ENCODE measurements around the gene RSPH9.

Gene RSPH9

GRCh38 chr6:43666196-43666920 is 21.5 kb downstream of the RSPH9 start:
- peaks cover 23% of the 10 kb centered on the region for H3K4me1 ChIP-seq (ENCODE audit: control insufficient read depth, insufficient read depth, low read length)
- no peak overlapping the region for H3K9ac ChIP-seq (ENCODE audit: low read length)
- H3K4me3 ChIP-seq (ENCODE audit: low read length): no peak overlapping the region
- peaks cover 8% of the 10 kb centered on the region for H3K36me3 ChIP-seq (ENCODE audit: control insufficient read depth, insufficient read depth, low read length)
- H3K27ac ChIP-seq (ENCODE audit: low read depth, low read length): no peak overlapping the region
- H3K27me3 ChIP-seq (ENCODE audit: control insufficient read depth, insufficient read depth, low read length): peaks cover 1% of the 10 kb centered on the region

- Histone ChIP-seq H3K9ac (ENCODE audit: low read length) (no peak overlapping the region), H3K4me1 (ENCODE audit: control insufficient read depth, insufficient read depth, low read length) (peaks cover 23% of the 10 kb centered on the region), H3K27ac (ENCODE audit: low read depth, low read length) (no peak overlapping the region), H3K36me3 (ENCODE audit: control insufficient read depth, insufficient read depth, low read length) (peaks cover 11% of the 10 kb centered on the region), H3K4me3 (ENCODE audit: low read length) (no peak overlapping the region), H3K27me3 (ENCODE audit: control insufficient read depth, insufficient read depth, low read length) (peaks cover 1% of the 10 kb centered on the region)
These were observed 22.7 kb downstream of the RSPH9 start for GRCh38 chr6:43667245-43668150.

GRCh38 chr6:43668151-43669028 is 23.6 kb downstream of the RSPH9 start:
- Histone ChIP-seq H3K27me3 (ENCODE audit: control insufficient read depth, insufficient read depth, low read length) (peaks cover 1% of the 10 kb centered on the region), H3K27ac (ENCODE audit: low read depth, low read length) (no peak overlapping the region), H3K9ac (ENCODE audit: low read length) (no peak overlapping the region), H3K4me3 (ENCODE audit: low read length) (no peak overlapping the region), H3K36me3 (ENCODE audit: control insufficient read depth, insufficient read depth, low read length) (peaks cover 11% of the 10 kb centered on the region), H3K4me1 (ENCODE audit: control insufficient read depth, insufficient read depth, low read length) (peaks cover 23% of the 10 kb centered on the region)

GRCh38 chr6:43669050-43669921 is 24.4 kb downstream of the RSPH9 start:
- Histone ChIP-seq H3K27me3 (ENCODE audit: control insufficient read depth, insufficient read depth, low read length) (peaks cover 1% of the 10 kb centered on the region), H3K36me3 (ENCODE audit: control insufficient read depth, insufficient read depth, low read length) (peaks cover 17% of the 10 kb centered on the region), H3K27ac (ENCODE audit: low read depth, low read length) (peak overlapping the region; percentile 53), H3K9ac (ENCODE audit: low read length) (no peak overlapping the region), H3K4me3 (ENCODE audit: low read length) (no peak overlapping the region), H3K4me1 (ENCODE audit: control insufficient read depth, insufficient read depth, low read length) (peaks cover 23% of the 10 kb centered on the region)

GRCh38 chr6:43669922-43670622 is 25.2 kb downstream of the RSPH9 start:
- peak overlapping the region; percentile 53 for H3K27ac ChIP-seq (ENCODE audit: low read depth, low read length)
- H3K36me3 ChIP-seq (ENCODE audit: control insufficient read depth, insufficient read depth, low read length): peaks cover 25% of the 10 kb centered on the region
- H3K27me3 ChIP-seq (ENCODE audit: control insufficient read depth, insufficient read depth, low read length): peaks cover 1% of the 10 kb centered on the region
- H3K9ac ChIP-seq (ENCODE audit: low read length): no peak overlapping the region
- H3K4me3 ChIP-seq (ENCODE audit: low read length): no peak overlapping the region
- peaks cover 23% of the 10 kb centered on the region for H3K4me1 ChIP-seq (ENCODE audit: control insufficient read depth, insufficient read depth, low read length)

GRCh38 chr6:43670623-43670986 is 25.8 kb downstream of the RSPH9 start:
- peaks cover 23% of the 10 kb centered on the region for H3K4me1 ChIP-seq (ENCODE audit: control insufficient read depth, insufficient read depth, low read length)

GRCh38 chr6:43671011-43671800 is 26.4 kb downstream of the RSPH9 start:
- H3K36me3 ChIP-seq (ENCODE audit: control insufficient read depth, insufficient read depth, low read length): peaks cover 32% of the 10 kb centered on the region
- no peaks in the 10 kb centered on the region for H3K27me3 ChIP-seq (ENCODE audit: control insufficient read depth, insufficient read depth, low read length)
- H3K4me3 ChIP-seq (ENCODE audit: low read length): no peak overlapping the region
- no peak overlapping the region for H3K9ac ChIP-seq (ENCODE audit: low read length)
- peaks cover 23% of the 10 kb centered on the region for H3K4me1 ChIP-seq (ENCODE audit: control insufficient read depth, insufficient read depth, low read length)
- H3K27ac ChIP-seq (ENCODE audit: low read depth, low read length): no peak overlapping the region

More at GRCh38 chr6:43670623-43670986, 25.8 kb downstream of the RSPH9 start:
- Histone ChIP-seq H3K27me3 (ENCODE audit: control insufficient read depth, insufficient read depth, low read length) (peaks cover 1% of the 10 kb centered on the region), H3K36me3 (ENCODE audit: control insufficient read depth, insufficient read depth, low read length) (peaks cover 30% of the 10 kb centered on the region), H3K4me3 (ENCODE audit: low read length) (no peak overlapping the region), H3K9ac (ENCODE audit: low read length) (no peak overlapping the region), H3K27ac (ENCODE audit: low read depth, low read length) (no peak overlapping the region)

GRCh38 chr6:43671801-43672690 is 27.2 kb downstream of the RSPH9 start:
- no peak overlapping the region for H3K9ac ChIP-seq (ENCODE audit: low read length)
- H3K36me3 ChIP-seq (ENCODE audit: control insufficient read depth, insufficient read depth, low read length): peaks cover 40% of the 10 kb centered on the region
- H3K4me3 ChIP-seq (ENCODE audit: low read length): no peak overlapping the region
- H3K4me1 ChIP-seq (ENCODE audit: control insufficient read depth, insufficient read depth, low read length): peaks cover 23% of the 10 kb centered on the region
- no peaks in the 10 kb centered on the region for H3K27me3 ChIP-seq (ENCODE audit: control insufficient read depth, insufficient read depth, low read length)
- H3K27ac ChIP-seq (ENCODE audit: low read depth, low read length): no peak overlapping the region

- peaks cover 11% of the 10 kb centered on the region for H3K4me1 ChIP-seq (ENCODE audit: control insufficient read depth, insufficient read depth, low read length)
- peaks cover 44% of the 10 kb centered on the region for H3K36me3 ChIP-seq (ENCODE audit: control insufficient read depth, insufficient read depth, low read length)
- H3K27me3 ChIP-seq (ENCODE audit: control insufficient read depth, insufficient read depth, low read length): no peaks in the 10 kb centered on the region
- no peak overlapping the region for H3K27ac ChIP-seq (ENCODE audit: low read depth, low read length)
- H3K4me3 ChIP-seq (ENCODE audit: low read length): no peak overlapping the region
- H3K9ac ChIP-seq (ENCODE audit: low read length): no peak overlapping the region
These were observed 28.7 kb downstream of the RSPH9 start for GRCh38 chr6:43673444-43674084.
